K562 (cell line): ENCODE data around the gene C1QTNF2. TPM values are rescaled to one million over a fixed set of nuclear protein-coding genes. Genes with fewer than 3 reads are reported as not detected.

Experiments used
- ATAC-seq: fragments of 200-7000 bp; cut with Tn5 transposase; 3 replicates; pipeline ENCODE4 v1.9.1; 2020; ENCODE audit warnings: moderate library complexity
- BruUV-seq: library from RNA; stranded (reverse); fragments of 400-500 nt; replicated peaks from 2 replicates; lab custom pipeline; 2021; lab: Mats Ljungman, UMichigan
- CTCF ChIA-PET: fragments of 300-600 bp; formaldehyde crosslinking; extraction: SDS; loops from one replicate; lab custom pipeline; 2021; ENCODE audit warnings: low intra/inter-chr PET ratio; lab: Yijun Ruan, JAX
- POLR2A ChIA-PET: fragments of 300-600, 350-650 bp; sonication (Branson Sonifier 250); formaldehyde crosslinking; extraction: SDS; loops from one replicate; lab custom pipeline; 2021; ENCODE audit warnings: antibody characterized with exemption, inconsistent platforms; lab: Yijun Ruan, JAX
- DNase-seq, 4 experiments: peaks; one replicate each; pipeline versions ENCODE4 v3.0.0 to v3.0.0-alpha.2; 2011 to 2018; ENCODE audit warnings: low spot score in 3 of 4, mixed read lengths in 3 of 4; ENCODE audit errors: extremely low read depth in 1 of 4
- FAIRE-seq: peaks from 2 replicates; lab custom pipeline; 2011; peaks lifted over from hg19 to GRCh38; lab: Jason Lieb, UNC
- H2AFZ ChIP-seq: 2 replicates; pipeline ENCODE4 v1.6.0; 2011; ENCODE audit warnings: low read depth, low read length, control low read depth, inconsistent platforms
- H3K27ac ChIP-seq: fragments of 200-600 bp; 3 replicates; pipeline ENCODE4 v1.8.0; 2011; ENCODE audit warnings: low read depth, mild to moderate bottlenecking, control low read depth, inconsistent platforms, low read length, moderate library complexity, mixed read lengths; ENCODE audit errors: extremely low read depth
- H3K27me3 ChIP-seq, 2 experiments: fragments of 300-600 bp in 1 of 2; 2 replicates in 1 of 2; 3 replicates in 1 of 2; pipeline versions ENCODE4 v1.6.0 to v1.8.0; 2011; ENCODE audit warnings: inconsistent platforms in 2 of 2, low read length in 2 of 2, mild to moderate bottlenecking in 1 of 2, mixed read lengths in 1 of 2, moderate library complexity in 1 of 2; ENCODE audit not compliant: control insufficient read depth in 2 of 2, insufficient read depth in 2 of 2
- H3K36me3 ChIP-seq: fragments of 300-600 bp; 3 replicates; pipeline ENCODE4 v1.8.0; 2011; ENCODE audit warnings: mild to moderate bottlenecking, low read length, inconsistent platforms; ENCODE audit not compliant: control insufficient read depth, insufficient read depth
- H3K4me1 ChIP-seq, 2 experiments: fragments of 200-600 bp in 1 of 2; replicated peaks in 1 of 2; 2 replicates in 1 of 2; 3 replicates in 1 of 2; pipeline versions ENCODE4 v1.5.1 to v1.8.0; 2011; ENCODE audit warnings: inconsistent platforms in 2 of 2, low read length in 2 of 2, mild to moderate bottlenecking in 1 of 2, mixed read lengths in 1 of 2, moderate library complexity in 1 of 2; ENCODE audit not compliant: control insufficient read depth in 2 of 2, insufficient read depth in 2 of 2
- H3K4me2 ChIP-seq: 2 replicates; pipeline ENCODE4 v1.6.1; 2011; ENCODE audit warnings: low read length, control low read depth, inconsistent platforms, mixed read lengths; ENCODE audit not compliant: insufficient read depth
- H3K4me3 ChIP-seq: fragments of 200-600 bp; sonication (generic), shearing (Covaris generic); 2 replicates; pipeline ENCODE4 v1.5.1; 2016; ENCODE audit warnings: control low read depth, inconsistent platforms
- H3K79me2 ChIP-seq: fragments of 200-600 bp; 3 replicates; pipeline ENCODE4 v1.8.0; 2011; ENCODE audit warnings: low read length, inconsistent platforms; ENCODE audit not compliant: control insufficient read depth, insufficient read depth
- H3K9ac ChIP-seq, 2 experiments: 2 replicates each; pipeline versions ENCODE4 v1.6.0 to v1.6.1; 2011; ENCODE audit warnings: low read depth in 2 of 2, low read length in 2 of 2, control low read depth in 1 of 2, inconsistent platforms in 1 of 2, mild to moderate bottlenecking in 1 of 2, mixed read lengths in 1 of 2; ENCODE audit not compliant: insufficient read depth in 1 of 2
- H3K9me1 ChIP-seq: one replicate; pipeline ENCODE4 v1.6.0; 2011; ENCODE audit warnings: inconsistent platforms, mild to moderate bottlenecking, low read length, moderate library complexity; ENCODE audit not compliant: control insufficient read depth, insufficient read depth
- H3K9me3 ChIP-seq: replicated peaks from 2 replicates; pipeline ENCODE4 v1.5.1; 2011; ENCODE audit warnings: low read depth, low read length, inconsistent platforms; ENCODE audit not compliant: control insufficient read depth, insufficient read depth
- H4K20me1 ChIP-seq: replicated peaks from 2 replicates; pipeline ENCODE4 v1.6.1; 2011; ENCODE audit warnings: low read length, inconsistent platforms, mixed read lengths; ENCODE audit not compliant: control insufficient read depth, insufficient read depth
- BRD9 ChIP-seq: fragments of 450-650 bp; IDR thresholded peaks from 2 replicates; pipeline ENCODE4 v1.6.1; 2018; ENCODE audit warnings: low read depth; ENCODE audit not compliant: partially characterized antibody
- FOXJ3 ChIP-seq: sonication (generic); formaldehyde crosslinking; IDR thresholded peaks from 2 replicates; pipeline ENCODE4 v1.4.0; 2020; ENCODE audit warnings: mild to moderate bottlenecking, missing genetic modification reagents
- FOXM1 ChIP-seq, 2 experiments: fragments of 450-650 bp in 1 of 2; sonication (generic) in 1 of 2; formaldehyde crosslinking in 1 of 2; IDR thresholded peaks; 2 replicates each; pipeline versions ENCODE4 v1.6.1 to v1.9.0; 2017 to 2022; ENCODE audit warnings: low read depth in 2 of 2, mild to moderate bottlenecking in 2 of 2, missing genetic modification reagents in 1 of 2, moderate library complexity in 1 of 2
- GABPA ChIP-seq: fragments of 200-800 bp; sonication (Bioruptor generic); conservative IDR thresholded peaks from 2 replicates; pipeline ENCODE4 v1.6.1; 2016; ENCODE audit warnings: low read depth, missing genetic modification characterization, missing compliant biosample characterization
- HDAC6 ChIP-seq: IDR thresholded peaks from 2 replicates; pipeline ENCODE4 v1.6.1; 2012; ENCODE audit warnings: low read depth, mild to moderate bottlenecking, control low read depth, inconsistent platforms, low read length, moderate library complexity
- NFE2L1 ChIP-seq: fragments of 450-650 bp; IDR thresholded peaks from 2 replicates; pipeline ENCODE4 v1.6.1; 2016; ENCODE audit warnings: missing genetic modification characterization, low read depth, mild to moderate bottlenecking, missing compliant biosample characterization, moderate library complexity, borderline replicate concordance
- NR2C2 ChIP-seq, 2 experiments: fragments of 200-800 bp in 1 of 2; sonication (Bioruptor generic) in 1 of 2; sonication (generic) in 1 of 2; formaldehyde crosslinking in 1 of 2; IDR thresholded peaks; 2 replicates each; pipeline versions ENCODE4 v1.6.1 to v1.8.0; 2016 to 2022; ENCODE audit warnings: mild to moderate bottlenecking in 1 of 2, missing compliant biosample characterization in 1 of 2, missing genetic modification characterization in 1 of 2, missing genetic modification reagents in 1 of 2
- RCOR1 ChIP-seq, 2 experiments: IDR thresholded peaks; 2 replicates each; pipeline ENCODE4 v1.6.1; 2012; ENCODE audit warnings: low read depth in 2 of 2, low read length in 2 of 2, borderline replicate concordance in 1 of 2, improper control_type of control experiment in 1 of 2
- SMC3 ChIP-seq: conservative IDR thresholded peaks from 2 replicates; pipeline ENCODE4 v1.6.1; 2011; ENCODE audit warnings: low read depth, low read length, improper control_type of control experiment; ENCODE audit not compliant: insufficient read depth
- SOX6 ChIP-seq: fragments of 450-650 bp; IDR thresholded peaks from 2 replicates; pipeline ENCODE4 v1.6.1; 2014; ENCODE audit warnings: mild to moderate bottlenecking
- TAF9B ChIP-seq: fragments of 450-650 bp; IDR thresholded peaks from 2 replicates; pipeline ENCODE4 v1.6.1; 2018; ENCODE audit warnings: mild to moderate bottlenecking; ENCODE audit not compliant: partially characterized antibody
- ZBTB8A ChIP-seq: fragments of 450-650 bp; IDR thresholded peaks from 2 replicates; pipeline ENCODE4 v1.6.1; 2018; ENCODE audit warnings: mild to moderate bottlenecking, moderate library complexity; ENCODE audit not compliant: partially characterized antibody
- ZNF695 ChIP-seq: fragments of 450-650 bp; formaldehyde crosslinking; IDR thresholded peaks from 2 replicates; pipeline ENCODE4 v1.4.0; 2020; ENCODE audit warnings: mild to moderate bottlenecking, moderate library complexity
- ZNF76 ChIP-seq: fragments of 250-450 bp; sonication (Bioruptor Pico); IDR thresholded peaks from 2 replicates; pipeline ENCODE4 v1.4.0; 2020; ENCODE audit warnings: mild to moderate bottlenecking, moderate library complexity, borderline replicate concordance
- WGBS: fragments of 100-300 bp; shearing (Covaris generic); methylation state at CpG from one replicate; pipeline ENCODE4 v1.1.6; 2016; ENCODE audit warnings: low coverage, mixed read lengths; ENCODE audit not compliant: insufficient coverage; ENCODE audit errors: missing lambda C conversion rate; 5-methylcytosine and 5-hydroxymethylcytosine counted together
- in situ Hi-C: fragments of 300-500 bp; cut with MboI; formaldehyde crosslinking; loops from 4 replicates; pipeline ENCODE4 v1.15.0; 2018; ENCODE audit warnings: inconsistent platforms, mixed read lengths
- intact Hi-C: fragments of 100-400 bp; cut with micrococcal nuclease; formaldehyde crosslinking; loops from 2 replicates; pipeline ENCODE4 v1.14.2; 2022
- polyA plus RNA-seq, 8 experiments: library from polyadenylated mRNA; depleted of rRNA in 4 of 8; stranded (reverse) in 5 of 8; unstranded in 3 of 8; fragments of >200 nt; fragmentation: Nextera tagmentation in 2 of 8; fragmentation: Illumina TruSeq in 1 of 8; extraction: Ambion mirVana in 2 of 8; extraction: Trizol in 1 of 8; gene quantifications; 2 replicates each; pipeline versions ENCODE4 v1.2.1 to v1.2.3, GENCODE V29; 2011 to 2014; ENCODE audit warnings: inconsistent platforms in 1 of 8, missing spikeins in 1 of 8
- total RNA-seq, 7 experiments: library from RNA; depleted of rRNA in 6 of 7; stranded (reverse); fragments of >200 nt in 6 of 7; fragmentation: Illumina TruSeq in 2 of 7; extraction: Trizol in 2 of 7; gene quantifications; 2 replicates each; pipeline versions ENCODE4 v1.2.1 to v1.2.3, GENCODE V29; 2011 to 2021; ENCODE audit warnings: low replicate concordance in 1 of 7
- TF ChIP-seq, protein P1 (sequence below): fragments of 250-450 bp; sonication (Bioruptor Pico); IDR thresholded peaks from 2 replicates; pipeline ENCODE4 v1.5.0; 2020; ENCODE audit warnings: mild to moderate bottlenecking
- TF ChIP-seq, protein P2 (sequence below): fragments of 450-650 bp; IDR thresholded peaks from 2 replicates; pipeline ENCODE4 v1.6.1; 2018; ENCODE audit not compliant: partially characterized antibody

The C1QTNF2 gene
- total and polyA plus RNA-seq, 9 of the 15 experiments (the other 6 are each of a cell fraction or from before 2014, with no cell fraction given), result not detected

DNA sequence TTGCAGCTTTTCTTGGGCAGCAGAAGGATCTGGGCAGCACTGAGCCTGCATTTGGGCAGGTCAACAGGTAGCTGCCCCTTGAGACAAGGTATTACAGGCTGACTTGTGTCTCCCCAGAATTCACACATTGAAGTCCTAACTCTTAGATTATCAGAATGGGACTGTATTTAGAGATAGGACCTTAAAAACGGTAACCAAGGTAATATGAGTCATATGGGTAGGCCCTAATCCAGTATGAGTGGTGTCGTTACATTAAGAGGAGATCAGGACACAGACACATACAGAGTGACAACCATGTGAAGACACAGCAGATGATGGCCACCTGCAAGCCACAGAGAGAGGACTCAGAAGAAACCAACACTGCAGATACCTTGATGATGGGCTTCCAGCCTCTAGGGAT lies 3.2 kb downstream of the C1QTNF2 start:
- peaks cover 25 to 34% of the 10 kb centered on the region in 2 experiments for H3K27me3 ChIP-seq
- H3K9me3 ChIP-seq, result no peaks in the 10 kb centered on the region
- H4K20me1 ChIP-seq, result 0 out of 2 replicates have a peak, but pooled peaks cover 6% of the 10 kb centered on the region
- H2AFZ ChIP-seq, result no peak overlapping the region
- 0% methylated on average over 2 of the region's 2 CpGs for WGBS
- peaks cover 11 to 19% of the 10 kb centered on the region in 2 experiments for H3K4me1 ChIP-seq
- FAIRE-seq (no peak), DNase-seq (no peak), ATAC-seq (peak; percentile 37)
- CTCF ChIA-PET, result no interaction called here
- H3K4me3 ChIP-seq, result no peak overlapping the region
- no peaks in the 10 kb centered on the region for H3K79me2 ChIP-seq
- no peaks in the 10 kb centered on the region for H3K36me3 ChIP-seq
- BruUV-seq, result no TSS peak
- no peak overlapping the region for H3K4me2 ChIP-seq
- POLR2A ChIA-PET, result interaction anchor here (0.5 kb wide), 1 partner anchor 23 kb away, joined by 3 read pairs; no protein-coding TSS in a partner anchor
- H3K9me1 ChIP-seq, result no peaks in the 10 kb centered on the region
- H3K27ac ChIP-seq, result no peak overlapping the region
- in situ Hi-C loops, result no loop called here
- no peak overlapping the region for H3K9ac ChIP-seq
- intact Hi-C loops, result no loop called here
- TF ChIP-seq NFE2L1 (tag) (no peak), BRD9 (no peak), GABPA (tag) (no peak), RCOR1 (IDR thresholded peaks at IDR 0.05; ENCODE audit: borderline replicate concordance in 1 of 2, low read depth in 2 of 2, low read length in 2 of 2) (no peak), FOXJ3 (CRISPR knock-in tag) (no peak), ZNF76 (CRISPR knock-in tag) (no peak), FOXM1 (IDR thresholded peaks at IDR 0.05; ENCODE audit: low read depth) (no peak), FOXM1 (CRISPR knock-in tag; IDR thresholded peaks at IDR 0.05; ENCODE audit: low read depth) (no peak), SMC3 (no peak), HDAC6 (no peak), TAF9B (no peak), SOX6 (no peak), ZBTB8A (no peak), ZNF695 (no peak), NR2C2 (CRISPR knock-in tag; IDR thresholded peaks at IDR 0.05) (no peak), NR2C2 (tag; IDR thresholded peaks at IDR 0.05) (no peak)
- TF ChIP-seq, protein P1, sequence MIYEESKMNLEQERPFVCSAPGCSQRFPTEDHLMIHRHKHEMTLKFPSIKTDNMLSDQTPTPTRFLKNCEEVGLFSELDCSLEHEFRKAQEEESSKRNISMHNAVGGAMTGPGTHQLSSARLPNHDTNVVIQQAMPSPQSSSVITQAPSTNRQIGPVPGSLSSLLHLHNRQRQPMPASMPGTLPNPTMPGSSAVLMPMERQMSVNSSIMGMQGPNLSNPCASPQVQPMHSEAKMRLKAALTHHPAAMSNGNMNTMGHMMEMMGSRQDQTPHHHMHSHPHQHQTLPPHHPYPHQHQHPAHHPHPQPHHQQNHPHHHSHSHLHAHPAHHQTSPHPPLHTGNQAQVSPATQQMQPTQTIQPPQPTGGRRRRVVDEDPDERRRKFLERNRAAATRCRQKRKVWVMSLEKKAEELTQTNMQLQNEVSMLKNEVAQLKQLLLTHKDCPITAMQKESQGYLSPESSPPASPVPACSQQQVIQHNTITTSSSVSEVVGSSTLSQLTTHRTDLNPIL (CRISPR knock-in tag), result no peak
- TF ChIP-seq, protein P2, sequence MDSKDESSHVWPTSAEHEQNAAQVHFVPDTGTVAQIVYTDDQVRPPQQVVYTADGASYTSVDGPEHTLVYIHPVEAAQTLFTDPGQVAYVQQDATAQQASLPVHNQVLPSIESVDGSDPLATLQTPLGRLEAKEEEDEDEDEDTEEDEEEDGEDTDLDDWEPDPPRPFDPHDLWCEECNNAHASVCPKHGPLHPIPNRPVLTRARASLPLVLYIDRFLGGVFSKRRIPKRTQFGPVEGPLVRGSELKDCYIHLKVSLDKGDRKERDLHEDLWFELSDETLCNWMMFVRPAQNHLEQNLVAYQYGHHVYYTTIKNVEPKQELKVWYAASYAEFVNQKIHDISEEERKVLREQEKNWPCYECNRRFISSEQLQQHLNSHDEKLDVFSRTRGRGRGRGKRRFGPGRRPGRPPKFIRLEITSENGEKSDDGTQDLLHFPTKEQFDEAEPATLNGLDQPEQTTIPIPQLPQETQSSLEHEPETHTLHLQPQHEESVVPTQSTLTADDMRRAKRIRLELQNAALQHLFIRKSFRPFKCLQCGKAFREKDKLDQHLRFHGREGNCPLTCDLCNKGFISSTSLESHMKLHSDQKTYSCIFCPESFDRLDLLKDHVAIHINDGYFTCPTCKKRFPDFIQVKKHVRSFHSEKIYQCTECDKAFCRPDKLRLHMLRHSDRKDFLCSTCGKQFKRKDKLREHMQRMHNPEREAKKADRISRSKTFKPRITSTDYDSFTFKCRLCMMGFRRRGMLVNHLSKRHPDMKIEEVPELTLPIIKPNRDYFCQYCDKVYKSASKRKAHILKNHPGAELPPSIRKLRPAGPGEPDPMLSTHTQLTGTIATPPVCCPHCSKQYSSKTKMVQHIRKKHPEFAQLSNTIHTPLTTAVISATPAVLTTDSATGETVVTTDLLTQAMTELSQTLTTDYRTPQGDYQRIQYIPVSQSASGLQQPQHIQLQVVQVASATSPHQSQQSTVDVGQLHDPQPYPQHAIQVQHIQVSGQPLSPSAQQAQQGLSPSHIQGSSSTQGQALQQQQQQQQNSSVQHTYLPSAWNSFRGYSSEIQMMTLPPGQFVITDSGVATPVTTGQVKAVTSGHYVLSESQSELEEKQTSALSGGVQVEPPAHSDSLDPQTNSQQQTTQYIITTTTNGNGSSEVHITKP, result no peak
